ENCODE data around the gene ATXN7L3B.

The ATXN7L3B gene

GRCh38 chr12:74552201-74552600, 14.6 kb downstream of the ATXN7L3B start:
- DNase-seq: no peak

- no peak for DNase-seq
Measured at GRCh38 chr12:74559728-74560127, 22.1 kb downstream of the ATXN7L3B start.

GRCh38 chr12:74563927-74564326, 26.3 kb downstream of the ATXN7L3B start:
- DNase-seq: no peak

GRCh38 chr12:74578486-74578885, 40.9 kb downstream of the ATXN7L3B start:
- DNase-seq: no peak

- no peak for DNase-seq
Measured at GRCh38 chr12:74579446-74579845, 41.8 kb downstream of the ATXN7L3B start.

- DNase-seq: no peak
Measured at GRCh38 chr12:74579981-74580380, 42.3 kb downstream of the ATXN7L3B start.

GRCh38 chr12:74581439-74581838, 43.8 kb downstream of the ATXN7L3B start:
- DNase-seq: no peak

- DNase-seq: no peak
Measured at GRCh38 chr12:74584483-74585062, 46.9 kb downstream of the ATXN7L3B start.

- no peak for DNase-seq
Measured at GRCh38 chr12:74586251-74586650, 48.6 kb downstream of the ATXN7L3B start.
